VCaP (cell line): ENCODE data around the gene SEMA3E.
A peak's percentile ranks its signal among the peaks of the same experiment; 100 is the strongest.

Experiments
- H3K27ac ChIP-seq: fragments of 450-650 bp; 2 replicates; pipeline ENCODE4 v1.5.1; 2017
- TF ChIP-seq, protein P1 (sequence below): fragments of 450-650 bp; conservative IDR thresholded peaks from 2 replicates; pipeline ENCODE4 v1.5.1; 2017; ENCODE audit warnings: mild to moderate bottlenecking, moderate library complexity

The SEMA3E gene

GRCh38 chr7:83648464-83649241 is at the start of gene SEMA3E:
TSS of gene SEMA3E (minus strand) at chr7:83649139.
- TF ChIP-seq, protein P1, sequence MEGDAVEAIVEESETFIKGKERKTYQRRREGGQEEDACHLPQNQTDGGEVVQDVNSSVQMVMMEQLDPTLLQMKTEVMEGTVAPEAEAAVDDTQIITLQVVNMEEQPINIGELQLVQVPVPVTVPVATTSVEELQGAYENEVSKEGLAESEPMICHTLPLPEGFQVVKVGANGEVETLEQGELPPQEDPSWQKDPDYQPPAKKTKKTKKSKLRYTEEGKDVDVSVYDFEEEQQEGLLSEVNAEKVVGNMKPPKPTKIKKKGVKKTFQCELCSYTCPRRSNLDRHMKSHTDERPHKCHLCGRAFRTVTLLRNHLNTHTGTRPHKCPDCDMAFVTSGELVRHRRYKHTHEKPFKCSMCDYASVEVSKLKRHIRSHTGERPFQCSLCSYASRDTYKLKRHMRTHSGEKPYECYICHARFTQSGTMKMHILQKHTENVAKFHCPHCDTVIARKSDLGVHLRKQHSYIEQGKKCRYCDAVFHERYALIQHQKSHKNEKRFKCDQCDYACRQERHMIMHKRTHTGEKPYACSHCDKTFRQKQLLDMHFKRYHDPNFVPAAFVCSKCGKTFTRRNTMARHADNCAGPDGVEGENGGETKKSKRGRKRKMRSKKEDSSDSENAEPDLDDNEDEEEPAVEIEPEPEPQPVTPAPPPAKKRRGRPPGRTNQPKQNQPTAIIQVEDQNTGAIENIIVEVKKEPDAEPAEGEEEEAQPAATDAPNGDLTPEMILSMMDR: peak; percentile 41
- peak within 1 kb of the TSS; percentile 70 for H3K27ac ChIP-seq

GRCh38 chr7:83697804-83698530 is 49.0 kb upstream of the SEMA3E start:
- TF ChIP-seq, protein P1: no peak
- H3K27ac ChIP-seq: no peak overlapping the region

GRCh38 chr7:83696101-83696500 is 47.2 kb upstream of the SEMA3E start:
- no peak overlapping the region for H3K27ac ChIP-seq
- TF ChIP-seq, protein P1: no peak

GRCh38 chr7:83695128-83695960 is 46.4 kb upstream of the SEMA3E start:
- TF ChIP-seq, protein P1: no peak

DNA sequence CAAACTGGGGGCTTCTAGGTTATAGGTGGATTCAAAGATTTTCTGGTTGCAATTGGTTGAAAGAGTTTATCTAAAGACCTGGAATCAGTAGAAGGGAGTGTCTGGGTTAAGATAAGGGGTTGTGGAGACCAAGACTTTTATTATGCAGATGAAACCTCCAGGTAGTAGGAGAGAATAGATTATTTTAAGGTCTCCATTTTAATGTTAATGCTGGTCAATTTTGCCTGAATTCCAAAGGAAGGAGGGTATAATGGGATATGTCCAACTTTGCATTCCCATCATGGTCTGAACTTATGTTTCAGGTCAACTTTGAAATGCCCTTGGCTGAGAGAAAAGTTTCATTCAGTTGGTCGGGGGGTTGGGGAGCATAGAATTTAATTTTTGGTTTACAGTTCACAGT is 44.3 kb upstream of the SEMA3E start:
- H3K27ac ChIP-seq: no peak overlapping the region
- TF ChIP-seq, protein P1: no peak

More at GRCh38 chr7:83695128-83695960, 46.4 kb upstream of the SEMA3E start:
- H3K27ac ChIP-seq: no peak overlapping the region

DNA sequence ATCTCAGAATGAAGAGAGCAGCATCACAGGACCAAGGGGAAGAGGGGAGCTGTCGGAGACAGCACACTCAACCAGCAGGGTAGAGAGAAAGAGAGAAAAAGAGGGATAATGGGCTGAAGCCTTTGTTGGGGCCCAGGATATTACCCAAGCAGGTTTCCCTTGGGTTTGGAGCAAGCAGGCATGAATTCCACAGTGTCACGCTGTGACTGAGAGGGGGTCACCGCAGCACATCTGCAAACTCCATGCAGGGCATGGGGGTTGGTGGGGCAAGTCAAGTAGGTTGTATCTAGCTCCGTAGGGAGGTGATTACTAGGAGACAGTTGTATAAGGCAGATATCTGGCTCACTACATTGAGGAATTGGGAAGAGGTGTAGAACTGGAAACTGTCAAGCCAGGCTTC is 42.2 kb upstream of the SEMA3E start:
- H3K27ac ChIP-seq: no peak overlapping the region
- TF ChIP-seq, protein P1: no peak

DNA sequence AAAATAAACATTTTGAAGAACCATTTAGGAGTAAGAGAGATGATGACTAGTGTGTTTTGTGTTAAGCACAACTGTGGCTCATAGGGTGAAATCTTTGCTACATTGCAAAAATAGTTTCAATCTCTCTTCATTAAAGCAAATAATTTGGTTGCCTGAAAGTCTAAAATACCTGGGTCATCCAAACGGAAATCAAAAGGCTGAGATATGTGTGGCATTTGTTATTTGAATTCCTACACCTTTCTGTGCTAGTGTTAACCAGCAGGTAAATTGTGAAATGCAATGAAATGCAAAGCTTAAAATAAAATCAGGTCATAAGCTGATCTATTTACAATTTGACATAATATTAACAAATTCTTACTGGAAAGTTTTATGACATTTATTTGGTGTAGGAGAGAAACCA is 40.9 kb upstream of the SEMA3E start:
- no peak overlapping the region for H3K27ac ChIP-seq
- TF ChIP-seq, protein P1: no peak
